ENCODE measurements around the gene ZNF888.
"Not testable (repeated sequence)": the region's sequence is repeated elsewhere in the genome, so short reads cannot be mapped to it uniquely, and the experiment has no call there.

The ZNF888 gene

GRCh38 chr19:52901842-52902241 is 21.4 kb downstream of the ZNF888 start:
- TF ChIP-seq CTCF (IDR thresholded peaks at IDR 0.05; ENCODE audit: borderline replicate concordance, insufficient read depth, low read depth, low read length), result no peak
- no peak overlapping the region for H3K4me3 ChIP-seq (ENCODE audit: low read depth, low read length)

GRCh38 chr19:52898596-52898995 is 24.6 kb downstream of the ZNF888 start:
- not testable (repeated sequence) for H3K4me3 ChIP-seq (ENCODE audit: low read depth, low read length)

GRCh38 chr19:52898101-52898500 is 25.1 kb downstream of the ZNF888 start:
- TF ChIP-seq CTCF (IDR thresholded peaks at IDR 0.05; ENCODE audit: borderline replicate concordance, insufficient read depth, low read depth, low read length), result no peak
- no peak overlapping the region for H3K4me3 ChIP-seq (ENCODE audit: low read depth, low read length)

- no peak for TF ChIP-seq CTCF (IDR thresholded peaks at IDR 0.05; ENCODE audit: borderline replicate concordance, insufficient read depth, low read depth, low read length)
- peak within 1 kb of the TSS; percentile 75 for H3K4me3 ChIP-seq (ENCODE audit: low read depth, low read length)
Measured at GRCh38 chr19:52897138-52897935, 25.9 kb downstream of the ZNF888 start, which contains the start of gene ZNF320. ZNF320 (minus strand) TSS chr19:52897635; CDS start chr19:52890255, 7,380 bp downstream.

- peak overlapping the region; percentile 75 for H3K4me3 ChIP-seq (ENCODE audit: low read depth, low read length)
- TF ChIP-seq CTCF (IDR thresholded peaks at IDR 0.05; ENCODE audit: borderline replicate concordance, insufficient read depth, low read depth, low read length), result no peak
Measured at GRCh38 chr19:52896431-52897137, 26.6 kb downstream of the ZNF888 start.

GRCh38 chr19:52891336-52891735 is 31.9 kb downstream of the ZNF888 start:
- H3K4me3 ChIP-seq (ENCODE audit: low read depth, low read length), result no peak overlapping the region
- no peak for TF ChIP-seq CTCF (IDR thresholded peaks at IDR 0.05; ENCODE audit: borderline replicate concordance, insufficient read depth, low read depth, low read length)

- TF ChIP-seq CTCF (IDR thresholded peaks at IDR 0.05; ENCODE audit: borderline replicate concordance, insufficient read depth, low read depth, low read length), result no peak
- no peak overlapping the region for H3K4me3 ChIP-seq (ENCODE audit: low read depth, low read length)
Measured at GRCh38 chr19:52889931-52890330, 33.3 kb downstream of the ZNF888 start.
